Vagina (tissue), 2 donors: ENCODE results near the gene KLHL25. TPM values are rescaled to one million over a fixed set of nuclear protein-coding genes. Genes with fewer than 3 reads are reported as not detected.

Experiments used
- DNase-seq, 2 donors: peaks; one replicate each; pipeline ENCODE4 v3.0.0-alpha.2; 2017; ENCODE audit errors: extremely low spot score in 2 of 2
- H3K27ac ChIP-seq: fragments of 200-600 bp; sonication (generic); one replicate; pipeline ENCODE4 v1.5.1; 2019
- H3K27me3 ChIP-seq: fragments of 200-600 bp; sonication (generic); one replicate; pipeline ENCODE4 v1.5.1; 2019
- H3K36me3 ChIP-seq, 2 donors: fragments of 200-600 bp; sonication (generic); one replicate each; pipeline ENCODE4 v1.5.1; 2017 to 2019
- H3K4me1 ChIP-seq: fragments of 200-600 bp; sonication (generic); one replicate; pipeline ENCODE4 v1.5.1; 2019
- H3K4me3 ChIP-seq, 2 donors: fragments of 200-600 bp; sonication (generic); 1 replicate in 1 of 2; 2 replicates in 1 of 2; pipeline ENCODE4 v1.5.1; 2016 to 2019
- H3K9me3 ChIP-seq: fragments of 200-600 bp; sonication (generic); one replicate; pipeline ENCODE4 v1.5.1; 2019
- CTCF ChIP-seq, 3 experiments: fragments of 450-650 bp in 2 of 3; fragments of 200-600 bp in 1 of 3; sonication (generic) in 1 of 3; IDR thresholded peaks; one replicate each; pipeline ENCODE4 v1.5.1; 2017 to 2019; ENCODE audit warnings: antibody characterized with exemption in 3 of 3, mild to moderate bottlenecking in 2 of 3, moderate library complexity in 2 of 3
- POLR2A ChIP-seq, 2 donors: fragments of 450-650 bp; IDR thresholded peaks; one replicate each; pipeline ENCODE4 v1.6.1; 2017; ENCODE audit warnings: antibody characterized with exemption in 2 of 2, mild to moderate bottlenecking in 2 of 2, moderate library complexity in 2 of 2
- POLR2AphosphoS5 ChIP-seq, 2 donors: sonication (generic); formaldehyde crosslinking; IDR thresholded peaks; one replicate each; pipeline ENCODE4 v1.9.0; 2017; ENCODE audit warnings: antibody characterized with exemption in 2 of 2, mild to moderate bottlenecking in 2 of 2, low read depth in 1 of 2; ENCODE audit not compliant: insufficient read depth in 1 of 2
- intact Hi-C: fragments of 100-400 bp; cut with DNase I; formaldehyde crosslinking; loops from one replicate; pipeline ENCODE4 v1.15.1; 2023
- total RNA-seq: library from RNA; depleted of rRNA; stranded (reverse); fragments of >200 nt; gene quantifications from one replicate; pipeline ENCODE4 v1.2.3, GENCODE V29; 2016

KLHL25 gene
- total RNA-seq, 1 donor from 2014 or later, result 9.6 TPM

- Histone ChIP-seq H3K27ac (peak overlapping the region; percentile 73), H3K36me3 (no peaks in the 10 kb centered on the region), H3K4me1 (peaks cover 18% of the 10 kb centered on the region), H3K9me3 (no peaks in the 10 kb centered on the region), H3K4me3 (peak overlapping the region; percentile 82 to 95), H3K27me3 (no peaks in the 10 kb centered on the region)
- DNase-seq, result no peak
- intact Hi-C loops, result no loop called here
- no peak for TF ChIP-seq CTCF (IDR thresholded peaks at IDR 0.05)
- no peak for TF ChIP-seq POLR2AphosphoS5 (IDR thresholded peaks at IDR 0.05; ENCODE audit: insufficient read depth in 1 of 2, low read depth in 1 of 2)
- TF ChIP-seq POLR2A (IDR thresholded peaks at IDR 0.05), result no peak
Observed at GRCh38 chr15:85795337-85796305, 896 bp upstream of the KLHL25 start.

GRCh38 chr15:85793641-85794597 lies 806 bp downstream of the KLHL25 start:
- Histone ChIP-seq H3K4me3 (peak overlapping the region; percentile 82 to 95), H3K4me1 (peaks cover 23% of the 10 kb centered on the region), H3K9me3 (no peaks in the 10 kb centered on the region), H3K27ac (peak overlapping the region; percentile 95), H3K27me3 (no peaks in the 10 kb centered on the region), H3K36me3 (no peaks in the 10 kb centered on the region)
- intact Hi-C loops, result loop anchor here (5.0 kb wide), 1 partner anchor 42 kb away; no protein-coding TSS in a partner anchor
- DNase-seq, result no peak
- TF ChIP-seq POLR2A (IDR thresholded peaks at IDR 0.05) (no peak), CTCF (IDR thresholded peaks at IDR 0.05) (no peak), POLR2AphosphoS5 (IDR thresholded peaks at IDR 0.05; ENCODE audit: insufficient read depth in 1 of 2, low read depth in 1 of 2) (no peak)

- H3K9me3 ChIP-seq, result no peaks in the 10 kb centered on the region
- peak overlapping the region; percentile 82 to 95 for H3K4me3 ChIP-seq
- H3K27me3 ChIP-seq, result no peaks in the 10 kb centered on the region
- peak overlapping the region; percentile 95 for H3K27ac ChIP-seq
- intact Hi-C loops, result loop anchor here (5.0 kb wide), 1 partner anchor 41 kb away; no protein-coding TSS in a partner anchor
- H3K36me3 ChIP-seq, result no peaks in the 10 kb centered on the region
- TF ChIP-seq CTCF (IDR thresholded peaks at IDR 0.05) (no peak), POLR2AphosphoS5 (IDR thresholded peaks at IDR 0.05; ENCODE audit: insufficient read depth in 1 of 2, low read depth in 1 of 2) (no peak), POLR2A (IDR thresholded peaks at IDR 0.05) (no peak)
- H3K4me1 ChIP-seq, result peaks cover 23% of the 10 kb centered on the region
- no peak for DNase-seq
Observed at GRCh38 chr15:85792912-85793590, 1.7 kb downstream of the KLHL25 start.

- H3K27me3 ChIP-seq, result no peaks in the 10 kb centered on the region
- DNase-seq, result no peak
- no peak overlapping the region for H3K4me3 ChIP-seq
- intact Hi-C loops, result loop anchor here (5.0 kb wide), 1 partner anchor 40 kb away; no protein-coding TSS in a partner anchor
- H3K36me3 ChIP-seq, result no peaks in the 10 kb centered on the region
- H3K4me1 ChIP-seq, result peaks cover 23% of the 10 kb centered on the region
- no peak for TF ChIP-seq CTCF (IDR thresholded peaks at IDR 0.05)
- no peak for TF ChIP-seq POLR2A (IDR thresholded peaks at IDR 0.05)
- TF ChIP-seq POLR2AphosphoS5 (IDR thresholded peaks at IDR 0.05; ENCODE audit: insufficient read depth in 1 of 2, low read depth in 1 of 2), result no peak
- no peak overlapping the region for H3K27ac ChIP-seq
- no peaks in the 10 kb centered on the region for H3K9me3 ChIP-seq
Observed at GRCh38 chr15:85792102-85792731, 2.5 kb downstream of the KLHL25 start.
